Measurements from ENCODE around the gene NUP153. TPM values are rescaled to one million over a fixed set of nuclear protein-coding genes. Genes with fewer than 3 reads are reported as not detected.

The NUP153 gene
- total and polyA plus RNA-seq, 2 of the 8 experiments (the other 6 are each of a cell fraction or from before 2014, with no cell fraction given) = 47.0 to 84.8 TPM

DNA sequence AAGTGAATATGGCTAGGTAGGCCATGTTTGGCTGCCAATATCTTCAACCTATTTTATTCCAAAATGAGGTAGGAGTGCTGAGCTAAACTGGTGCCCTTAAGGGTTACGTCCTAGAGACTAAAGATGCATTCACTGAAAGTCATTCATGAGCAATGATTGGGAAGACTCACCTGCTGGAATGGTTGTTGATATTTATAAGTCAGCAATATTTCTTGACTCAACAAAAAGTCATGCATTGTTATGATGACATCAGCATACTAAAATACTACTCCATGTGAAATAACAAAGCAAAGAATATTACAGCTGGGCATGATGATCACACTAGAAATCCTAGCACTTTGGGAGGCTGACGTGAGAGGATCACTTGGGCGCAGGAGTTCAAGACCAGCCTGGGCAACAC, 17.6 kb upstream of the NUP153 start (continued):
- TF ChIP-seq, protein P1, sequence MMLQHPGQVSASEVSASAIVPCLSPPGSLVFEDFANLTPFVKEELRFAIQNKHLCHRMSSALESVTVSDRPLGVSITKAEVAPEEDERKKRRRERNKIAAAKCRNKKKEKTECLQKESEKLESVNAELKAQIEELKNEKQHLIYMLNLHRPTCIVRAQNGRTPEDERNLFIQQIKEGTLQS (IDR thresholded peaks at IDR 0.05; ENCODE audit: insufficient read depth, low read depth, low read length) = no peak
- TF ChIP-seq ZNF274 (IDR thresholded peaks at IDR 0.05; ENCODE audit: borderline replicate concordance, extremely low read depth, low read length) = no peak
- TF ChIP-seq CHD1 (IDR thresholded peaks at IDR 0.05; ENCODE audit: low read depth, low read length) = no peak
- no peak for TF ChIP-seq USF2 (IDR thresholded peaks at IDR 0.05; ENCODE audit: low read length)
- no peak for TF ChIP-seq CEBPB (IDR thresholded peaks at IDR 0.05; ENCODE audit: low read depth, low read length)
